Anterior cingulate cortex (tissue), 58 donors: ENCODE results near the gene ZDHHC15.
"Not testable (repeated sequence)": the region's sequence is repeated elsewhere in the genome, so short reads cannot be mapped to it uniquely, and the experiment has no call there.

Experiments
- DNase-seq, 58 donors: peaks; one replicate each; lab custom pipeline; 2025; lab: John Stamatoyannopoulos, UW

ZDHHC15 gene, protein sequence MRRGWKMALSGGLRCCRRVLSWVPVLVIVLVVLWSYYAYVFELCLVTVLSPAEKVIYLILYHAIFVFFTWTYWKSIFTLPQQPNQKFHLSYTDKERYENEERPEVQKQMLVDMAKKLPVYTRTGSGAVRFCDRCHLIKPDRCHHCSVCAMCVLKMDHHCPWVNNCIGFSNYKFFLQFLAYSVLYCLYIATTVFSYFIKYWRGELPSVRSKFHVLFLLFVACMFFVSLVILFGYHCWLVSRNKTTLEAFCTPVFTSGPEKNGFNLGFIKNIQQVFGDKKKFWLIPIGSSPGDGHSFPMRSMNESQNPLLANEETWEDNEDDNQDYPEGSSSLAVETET

DNA sequence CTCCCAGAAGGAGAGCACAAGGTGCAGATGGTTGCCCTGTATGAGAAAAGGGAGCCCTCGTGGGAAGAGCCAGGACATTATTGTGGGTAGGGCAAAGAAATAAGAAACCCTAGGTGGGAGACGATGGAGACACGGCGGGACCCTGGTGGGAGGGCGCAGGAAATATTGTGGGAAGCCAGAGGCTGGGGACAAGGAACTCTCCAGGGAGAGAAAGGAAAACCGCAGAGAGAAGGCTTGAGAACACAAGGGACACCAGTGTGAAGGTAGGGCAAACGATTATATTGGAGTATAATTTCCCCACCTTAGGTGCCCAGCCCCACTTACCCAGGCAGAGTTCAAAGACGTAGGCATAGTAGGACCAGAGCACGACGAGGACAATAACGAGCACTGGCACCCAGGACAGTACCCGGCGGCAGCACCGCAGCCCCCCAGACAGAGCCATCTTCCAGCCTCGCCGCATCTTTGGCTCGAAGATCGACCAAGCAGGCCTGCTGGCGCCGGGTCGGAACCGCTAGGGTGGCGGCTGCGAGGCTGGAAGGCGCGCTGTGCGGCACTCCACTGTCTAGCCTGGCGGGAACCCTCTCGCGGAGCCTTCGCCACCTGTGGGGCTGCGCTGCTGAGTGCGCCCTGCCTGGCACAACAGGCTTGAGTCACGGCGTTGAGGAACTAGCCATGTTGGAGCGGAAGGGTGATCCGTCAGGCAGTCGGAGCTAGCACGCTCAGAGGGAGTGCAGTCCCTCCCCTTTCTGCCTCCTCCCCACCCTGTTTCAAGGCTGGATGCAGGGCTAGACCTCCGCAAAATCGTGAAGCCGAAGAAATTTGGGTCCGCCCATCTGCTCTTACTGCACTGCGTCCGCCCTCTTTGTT is at the start of gene ZDHHC15:
TSS of gene ZDHHC15 (minus strand) at position 473 of the 867 bp plus-strand sequence. CDS start at position 460, 13 bp downstream.
- DNase-seq: peak in 57 of 58 donors; percentile 2 to 74 (median 33)

DNA sequence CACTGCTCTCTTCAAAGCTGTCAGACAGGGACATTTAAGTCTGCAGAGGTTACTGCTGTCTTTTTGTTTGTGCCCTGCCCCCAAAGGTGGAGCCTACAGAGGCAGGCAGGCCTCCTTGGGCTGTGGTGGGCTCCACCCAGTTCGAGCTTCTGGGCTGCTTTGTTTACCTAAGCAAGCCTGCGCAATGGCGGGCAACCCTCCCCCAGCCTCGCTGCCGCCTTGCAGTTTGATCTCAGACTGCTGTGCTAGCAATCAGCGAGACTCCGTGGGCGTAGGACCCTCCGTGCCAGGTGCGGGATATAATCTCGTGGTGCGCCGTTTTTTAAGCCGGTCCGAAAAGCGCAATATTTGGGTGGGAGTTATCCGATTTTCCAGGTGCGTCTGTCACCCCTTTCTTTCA is 37.7 kb upstream of the ZDHHC15 start:
- DNase-seq: not testable (repeated sequence)

DNA sequence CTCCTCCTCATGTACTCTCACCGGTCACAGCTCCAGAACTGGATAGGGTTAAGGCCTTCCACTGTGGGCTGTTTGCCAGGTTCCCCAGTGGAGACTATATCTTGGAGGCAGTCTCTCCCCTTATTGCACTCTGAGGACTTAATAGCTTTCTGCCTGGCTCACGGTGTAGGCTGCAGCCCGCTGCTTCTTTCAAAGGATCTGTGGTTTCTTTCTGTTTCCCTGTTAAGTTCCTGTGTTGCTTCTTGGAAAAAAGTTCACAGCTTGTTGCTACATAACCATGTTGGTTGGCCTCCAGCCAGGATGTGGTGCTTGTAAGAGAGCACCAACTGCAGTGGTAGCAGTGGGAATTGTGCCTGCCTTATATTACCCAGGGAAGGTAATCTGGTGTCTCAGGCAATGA is 24.9 kb upstream of the ZDHHC15 start:
- DNase-seq: peak in 31 of 58 donors; percentile 0 to 43 (median 3)

DNA sequence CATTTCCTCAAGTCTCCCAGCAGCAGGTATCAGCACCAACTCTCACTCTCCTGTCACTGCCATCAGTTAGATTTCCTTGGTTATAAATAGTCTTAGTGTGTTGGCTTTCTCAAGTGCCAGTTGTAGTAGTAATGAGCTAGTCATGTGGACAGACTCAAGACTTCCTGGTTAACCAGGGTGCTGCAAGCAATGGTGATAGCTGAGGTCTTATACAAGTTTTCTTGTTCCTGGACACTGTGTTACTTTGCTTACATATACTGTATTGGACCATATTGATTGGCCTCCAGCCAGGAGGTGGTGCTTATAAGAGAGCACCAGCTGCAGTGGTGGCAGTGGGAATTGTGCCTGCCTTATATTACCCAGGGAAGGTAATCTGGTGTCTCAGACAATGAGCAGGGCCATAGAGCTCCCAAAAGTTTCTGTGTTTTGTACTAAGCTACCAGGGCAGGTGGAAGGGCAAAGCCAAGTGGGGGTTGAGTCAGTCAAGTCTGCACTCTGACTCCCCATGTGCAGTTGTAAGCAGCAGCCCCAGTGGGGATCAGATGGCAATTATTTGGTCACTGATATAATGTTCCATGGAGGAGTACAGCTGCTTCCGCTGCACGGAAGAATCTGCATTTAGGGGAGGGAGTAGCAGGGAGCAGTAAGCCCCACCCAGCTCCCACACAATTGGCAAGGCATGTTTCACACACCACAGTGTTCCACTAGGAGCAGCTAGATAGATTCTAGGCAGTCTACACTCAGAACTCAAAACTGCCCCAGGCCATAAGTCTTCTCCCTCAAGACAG is 24.1 kb upstream of the ZDHHC15 start:
- no peak for DNase-seq

DNA sequence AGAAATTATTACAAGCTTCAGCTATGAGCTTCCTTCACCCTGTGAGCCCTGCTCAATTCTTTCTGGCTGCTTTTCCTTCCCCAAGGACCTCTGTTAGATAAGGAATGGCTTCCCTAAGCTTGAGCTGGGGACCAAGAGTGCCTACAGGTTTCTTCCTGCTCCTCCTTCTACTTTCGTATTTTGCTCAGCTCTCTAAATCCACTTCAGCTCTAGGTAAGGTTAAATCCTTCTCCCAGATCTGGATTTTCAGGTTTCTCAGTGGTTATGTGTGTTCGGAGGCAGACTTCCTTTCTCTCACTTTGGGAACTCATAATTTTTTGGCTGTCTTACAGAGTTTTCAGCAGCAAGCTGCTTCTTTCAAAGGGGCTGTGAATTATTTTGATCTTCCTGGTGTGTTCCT is 21.9 kb upstream of the ZDHHC15 start:
- DNase-seq: no peak

DNA sequence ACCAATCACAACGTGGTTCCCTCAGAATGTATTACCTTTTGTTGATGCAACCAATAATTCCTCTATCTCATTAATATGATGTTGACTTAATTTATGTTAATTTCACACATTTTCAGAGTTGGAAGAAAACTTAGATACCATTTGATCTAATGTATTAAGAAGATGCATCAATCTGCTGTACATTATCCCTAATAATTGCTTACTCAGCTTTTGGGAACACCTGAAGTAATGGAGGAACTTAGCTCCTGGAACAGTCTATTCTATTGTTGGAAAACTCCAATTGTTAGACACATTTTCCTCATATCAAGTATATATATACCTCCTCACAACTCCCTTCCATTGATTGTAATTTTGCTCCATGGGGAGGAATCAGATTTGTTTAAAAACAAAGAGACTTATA is 38.9 kb downstream of the ZDHHC15 start:
- no peak for DNase-seq

DNA sequence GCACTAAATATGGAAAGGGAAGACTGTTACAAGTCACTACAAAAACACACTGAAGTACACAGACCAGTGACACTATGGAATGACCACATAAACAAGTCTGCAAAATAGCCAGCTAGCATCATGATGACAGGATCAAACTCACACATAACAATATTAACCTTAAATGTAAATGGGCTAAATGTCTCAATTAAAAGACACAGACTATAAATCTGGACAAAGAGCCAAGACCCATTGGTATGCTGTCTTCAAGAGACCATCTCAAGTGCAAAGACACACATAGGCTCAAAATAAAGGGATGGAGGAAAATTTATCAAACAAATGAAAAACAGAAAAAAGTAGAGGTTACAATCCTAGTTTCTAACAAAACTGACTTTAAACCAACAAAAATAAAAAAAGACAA is 61.1 kb downstream of the ZDHHC15 start:
- not testable (repeated sequence) for DNase-seq

DNA sequence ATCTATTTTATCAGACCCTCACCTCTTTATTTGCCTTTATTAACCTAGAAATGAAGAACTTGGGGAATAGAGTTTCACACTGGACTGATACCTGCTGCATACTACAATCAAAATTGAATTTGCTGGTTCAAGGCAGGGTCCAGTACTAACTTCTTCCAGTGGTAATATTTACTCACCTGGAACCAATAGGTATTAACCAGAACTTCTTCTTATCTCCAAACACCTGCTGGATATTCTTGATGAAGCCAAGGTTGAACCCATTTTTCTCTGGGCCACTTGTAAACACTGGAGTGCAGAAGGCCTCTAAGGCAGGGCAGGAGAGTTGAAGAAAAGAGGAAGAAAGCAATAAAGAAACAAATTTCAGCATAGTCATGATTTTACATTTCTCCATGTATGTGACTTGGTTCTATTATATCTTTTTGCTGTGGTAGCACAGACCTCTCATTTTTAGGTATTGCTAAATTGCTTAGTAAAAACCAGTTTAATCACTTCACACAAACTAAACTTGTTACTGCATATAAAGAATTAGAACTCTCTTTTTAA is 101.1 kb downstream of the ZDHHC15 start:
- DNase-seq: no peak

DNA sequence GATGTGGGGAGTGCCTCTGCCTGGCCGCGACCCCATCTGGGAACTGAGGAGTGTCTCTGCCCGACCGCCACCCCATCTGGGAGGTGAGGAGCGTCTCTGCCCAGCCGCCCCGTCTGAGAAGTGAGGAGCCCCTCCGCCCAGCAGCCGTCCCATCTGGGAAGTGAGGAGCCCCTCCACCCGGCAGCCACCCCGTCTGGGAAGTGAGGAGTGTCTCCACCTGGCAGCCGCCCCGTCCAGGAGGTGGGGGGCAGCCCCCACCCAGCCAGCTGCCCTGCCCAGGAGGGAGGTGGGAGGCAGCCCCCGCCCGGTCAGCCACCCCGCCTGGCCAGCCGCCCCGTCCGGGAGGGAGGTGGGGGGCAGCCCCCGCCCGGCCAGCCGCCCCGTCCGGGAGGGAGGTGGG is 115.7 kb downstream of the ZDHHC15 start:
- DNase-seq: not testable (repeated sequence)

DNA sequence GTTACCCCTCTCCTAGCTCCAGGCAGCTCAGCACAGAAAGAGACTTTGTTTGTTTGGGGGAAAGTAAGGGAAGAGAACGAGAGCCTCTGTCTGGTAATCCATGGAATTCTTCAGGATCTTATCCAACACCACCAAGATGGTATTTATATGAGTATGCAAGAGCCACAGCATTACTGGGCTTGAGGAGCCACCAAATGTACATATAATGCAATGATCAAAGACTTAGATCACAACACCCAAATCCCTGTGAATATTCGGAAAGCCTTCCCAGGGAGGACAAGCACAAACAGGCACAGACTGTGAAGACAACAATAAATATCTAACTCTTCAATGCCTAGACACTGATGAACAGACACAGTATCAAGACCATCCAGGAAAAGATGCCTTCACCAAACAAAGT is 132.4 kb downstream of the ZDHHC15 start:
- DNase-seq: no peak

DNA sequence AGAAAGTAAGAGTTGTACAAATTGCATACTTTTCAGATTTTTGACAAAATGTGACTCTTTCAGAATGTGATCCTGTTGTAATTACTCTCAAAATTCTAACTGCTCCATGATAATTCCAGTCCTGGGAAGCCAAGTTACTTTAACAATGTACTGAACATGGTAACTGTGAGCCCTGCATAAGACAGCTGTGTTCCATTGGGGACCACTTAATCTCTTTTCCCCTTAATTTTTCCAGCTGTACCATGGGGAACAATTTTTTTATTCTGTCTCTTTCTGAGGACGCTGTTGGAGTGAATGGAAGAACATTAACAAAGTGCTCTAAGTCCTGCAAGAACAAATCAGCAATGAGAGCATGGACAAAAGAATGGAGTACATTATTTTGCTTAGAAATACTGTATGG is 153.1 kb downstream of the ZDHHC15 start:
- DNase-seq: no peak

DNA sequence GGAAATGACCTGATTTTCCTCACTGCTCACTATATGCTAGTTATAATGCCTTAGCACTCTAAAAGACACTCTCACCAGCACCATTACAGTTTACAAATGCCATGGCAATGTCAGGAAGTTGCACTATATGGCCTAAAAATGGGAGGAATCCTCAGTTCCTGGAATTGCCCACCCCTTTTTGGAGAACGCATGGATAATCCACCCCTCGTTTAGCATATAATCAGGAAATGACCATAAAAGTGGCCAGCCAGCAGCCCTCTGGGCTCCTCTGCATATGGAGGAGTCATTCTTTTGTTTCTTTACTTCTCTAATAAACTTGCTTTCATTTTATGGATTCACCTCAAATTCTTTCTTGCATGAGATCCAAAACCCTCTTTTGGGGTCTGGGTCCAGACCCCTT is 156.0 kb downstream of the ZDHHC15 start:
- no peak for DNase-seq

DNA sequence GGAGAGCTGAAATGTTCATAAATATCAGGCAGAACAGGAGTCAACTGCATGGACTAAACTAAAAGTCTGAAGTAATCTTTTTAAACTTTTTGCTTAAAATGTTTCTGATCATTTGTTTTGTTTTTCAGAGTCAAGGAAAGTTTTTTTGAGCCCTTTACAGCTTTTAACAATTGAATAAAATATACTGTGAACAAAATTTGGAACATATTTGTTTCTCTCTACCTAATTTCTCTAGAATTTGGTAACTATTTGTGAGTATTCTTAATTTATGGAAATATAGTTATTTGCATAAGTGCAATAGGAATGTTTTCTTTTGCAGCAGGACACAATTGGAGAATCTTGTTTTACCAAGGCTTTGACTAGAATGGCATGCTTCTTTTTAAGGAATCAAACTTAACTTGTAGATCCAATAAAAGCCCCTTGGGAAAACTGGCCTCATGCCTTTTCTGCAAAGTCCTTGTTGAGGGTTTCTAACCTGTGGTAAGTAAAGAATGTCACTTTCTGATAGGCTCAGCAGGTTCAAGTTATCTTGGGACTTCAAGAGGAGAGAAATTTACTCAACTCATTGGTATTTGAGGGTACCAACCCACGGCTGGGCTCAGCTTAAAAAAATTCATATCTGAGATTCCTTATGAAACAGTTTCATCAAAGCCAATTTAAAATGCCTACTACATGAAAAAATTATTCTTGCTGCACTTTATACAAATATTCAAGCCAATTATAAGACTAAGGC is 157.4 kb downstream of the ZDHHC15 start:
- no peak for DNase-seq

DNA sequence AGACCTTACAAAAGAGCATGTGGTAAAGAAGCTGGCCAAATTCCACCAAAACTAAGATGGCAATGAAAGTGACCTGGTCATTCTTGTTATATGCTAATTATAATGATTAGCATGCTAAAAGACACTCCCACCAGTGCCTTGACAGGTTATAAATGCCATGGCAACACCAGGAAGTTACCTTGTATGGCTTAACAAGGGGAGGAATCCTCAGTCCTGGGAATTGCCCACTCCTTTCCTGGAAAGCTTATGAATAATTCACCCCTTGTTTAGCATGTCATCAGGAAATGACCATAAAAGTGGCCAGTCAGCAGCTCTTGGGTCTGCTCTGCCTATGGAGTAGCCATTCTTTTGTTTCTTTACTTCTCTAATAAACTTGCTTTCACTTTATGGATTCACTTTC is 161.0 kb downstream of the ZDHHC15 start:
- no peak for DNase-seq

DNA sequence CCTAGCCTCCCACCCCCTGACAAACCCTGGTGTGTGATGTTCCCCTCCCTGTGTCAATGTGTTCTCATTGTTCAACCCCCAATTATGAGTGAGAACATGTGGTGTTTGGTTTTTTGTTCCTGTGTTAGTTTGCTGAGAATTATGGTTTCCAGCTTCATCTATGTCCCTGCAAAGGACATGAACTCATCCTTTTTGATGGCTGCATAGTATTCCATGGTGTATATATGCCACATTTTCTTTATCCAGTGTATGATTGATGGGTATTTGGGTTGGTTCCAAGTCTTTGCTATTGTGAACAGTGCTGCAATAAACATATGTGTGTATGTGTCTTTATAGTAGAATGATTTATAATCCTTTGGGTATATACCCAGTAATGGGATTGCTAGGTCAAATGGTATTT is 174.2 kb downstream of the ZDHHC15 start:
- not testable (repeated sequence) for DNase-seq

DNA sequence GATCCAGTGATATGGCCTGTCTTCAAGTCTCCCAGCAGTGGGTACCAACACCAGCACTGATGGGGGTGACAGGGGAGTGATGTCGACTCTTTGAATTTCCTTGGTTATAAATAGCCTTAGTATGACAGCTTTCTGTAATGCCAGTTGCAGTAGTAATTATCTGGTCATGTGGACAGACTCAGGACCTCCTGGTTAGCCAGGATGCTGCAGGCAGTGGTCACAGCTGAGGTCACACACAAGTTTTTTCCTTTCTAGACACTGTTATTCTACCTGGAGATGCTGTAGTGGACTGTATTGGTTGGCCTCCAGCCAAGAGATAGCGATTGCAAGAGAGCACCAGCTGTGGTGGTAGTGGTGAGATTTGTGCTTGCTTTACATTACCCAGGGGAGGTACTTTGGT is 185.3 kb downstream of the ZDHHC15 start:
- no peak for DNase-seq

DNA sequence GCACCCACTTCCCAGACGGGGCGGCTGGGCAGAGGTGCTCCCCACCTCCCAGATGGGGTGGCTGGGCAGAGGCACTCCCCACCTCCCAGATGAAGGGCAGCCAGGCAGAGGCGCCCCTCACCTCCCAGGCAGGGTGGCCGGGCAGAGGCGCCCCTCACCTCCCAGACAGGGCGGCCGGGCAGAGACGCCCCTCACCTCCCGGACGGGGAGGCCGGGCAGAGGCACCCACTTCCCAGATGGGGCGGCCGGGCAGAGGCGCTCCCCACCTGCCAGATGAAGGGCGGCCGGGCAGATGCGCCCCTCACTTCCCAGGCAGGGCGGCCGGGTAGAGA is 187.7 kb downstream of the ZDHHC15 start:
- no peak for DNase-seq

DNA sequence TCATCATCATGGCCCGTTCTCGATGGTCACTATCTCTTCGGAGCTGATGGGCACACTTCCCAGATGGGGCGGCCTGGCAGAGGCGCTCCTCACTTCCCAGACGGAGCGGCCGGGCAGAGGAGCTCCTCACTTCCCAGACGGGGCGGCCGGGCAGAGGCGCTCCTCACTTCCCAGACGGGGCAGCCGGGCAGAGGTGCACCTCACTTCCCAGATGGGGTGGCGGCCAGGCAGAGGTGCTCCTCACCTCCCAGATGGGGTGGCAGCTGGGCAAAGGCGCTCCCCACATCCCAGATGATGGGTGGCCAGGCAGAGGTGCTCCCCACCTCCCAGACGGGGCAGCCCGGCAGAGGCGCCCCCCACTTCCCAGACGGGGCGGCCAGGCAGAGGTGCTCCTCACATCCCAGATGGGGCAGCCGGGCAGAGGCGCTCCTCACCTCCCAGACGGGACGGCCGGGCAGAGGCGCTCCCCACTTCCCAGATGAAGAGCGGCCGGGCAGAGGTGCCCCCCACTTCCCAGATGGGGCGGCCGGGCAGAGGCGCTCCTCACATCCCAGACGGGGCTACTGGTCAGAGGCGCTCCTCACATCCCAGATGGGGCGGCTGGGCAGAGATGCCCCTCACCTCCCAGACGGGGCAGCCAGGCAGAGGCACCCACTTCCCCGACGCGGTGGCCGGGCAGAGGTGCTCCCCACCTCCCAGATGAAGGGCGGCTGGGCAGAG is 188.3 kb downstream of the ZDHHC15 start:
- DNase-seq: not testable (repeated sequence)

DNA sequence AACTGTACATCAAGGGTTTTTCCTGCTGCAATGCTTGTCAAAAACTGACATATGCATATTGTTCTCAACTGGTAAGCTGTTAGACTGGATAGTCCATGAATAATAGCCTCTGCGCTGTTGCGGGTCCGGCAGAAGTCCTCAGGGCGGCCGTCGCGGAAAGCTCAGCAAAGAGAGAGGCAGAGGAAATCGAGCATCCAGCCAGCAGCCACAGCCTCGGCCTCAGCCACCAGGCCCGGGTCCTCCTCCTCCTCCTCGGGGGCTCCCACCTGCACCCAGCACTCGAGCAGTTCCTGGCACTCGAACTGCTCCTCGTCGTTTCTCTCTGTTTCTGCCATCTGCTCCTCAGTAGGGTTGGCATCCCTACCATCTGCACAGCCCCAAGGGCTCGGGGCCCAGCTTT is 195.2 kb downstream of the ZDHHC15 start:
- DNase-seq: no peak
